GM23338 (cell line): ENCODE results near the gene AHI1. TPM values are rescaled to one million over a fixed set of nuclear protein-coding genes. Genes with fewer than 3 reads are reported as not detected.

ENCODE experiments used
- ATAC-seq: fragments of 200-7000 bp; cut with Tn5 transposase; 3 replicates; pipeline ENCODE4 v1.9.1; 2020
- DNase-seq: peaks from one replicate; pipeline ENCODE4 v3.0.0-alpha.2; 2015; ENCODE audit warnings: low spot score
- H2AFZ ChIP-seq: fragments of 200-600 bp; sonication (generic); 2 replicates; pipeline ENCODE4 v1.8.0; 2016; ENCODE audit warnings: antibody characterized with exemption, mild to moderate bottlenecking, moderate library complexity
- H3F3A ChIP-seq: fragments of 200-600 bp; sonication (generic); replicated peaks from 2 replicates; pipeline ENCODE4 v1.8.0; 2017; ENCODE audit warnings: antibody characterized with exemption, mixed run types, low read depth
- H3K27ac ChIP-seq: fragments of 200-600 bp; sonication (generic); 2 replicates; pipeline ENCODE4 v1.6.1; 2016; ENCODE audit warnings: low read depth
- H3K27me3 ChIP-seq: fragments of 200-600 bp; sonication (generic); 2 replicates; pipeline ENCODE4 v1.8.0; 2016; ENCODE audit warnings: mild to moderate bottlenecking, mixed run types, moderate library complexity; ENCODE audit not compliant: insufficient read depth
- H3K36me3 ChIP-seq: fragments of 200-600 bp; sonication (generic); 2 replicates; pipeline ENCODE4 v1.8.0; 2016; ENCODE audit warnings: mild to moderate bottlenecking; ENCODE audit not compliant: insufficient read depth
- H3K4me1 ChIP-seq: fragments of 200-600 bp; sonication (generic); 2 replicates; pipeline ENCODE4 v1.8.0; 2016; ENCODE audit warnings: mild to moderate bottlenecking, moderate library complexity; ENCODE audit not compliant: insufficient read depth
- H3K4me2 ChIP-seq: fragments of 200-600 bp; sonication (generic); 2 replicates; pipeline ENCODE4 v1.7.1; 2017; ENCODE audit warnings: mixed run types
- H3K4me3 ChIP-seq: fragments of 200-600 bp; sonication (generic); 2 replicates; pipeline ENCODE4 v1.6.1; 2016; ENCODE audit warnings: mixed run types
- H3K79me2 ChIP-seq: fragments of 200-600 bp; sonication (generic); replicated peaks from 2 replicates; pipeline ENCODE4 v1.8.0; 2017; ENCODE audit warnings: mild to moderate bottlenecking; ENCODE audit not compliant: insufficient read depth
- H3K9me2 ChIP-seq: fragments of 200-600 bp; sonication (generic); 2 replicates; pipeline ENCODE4 v1.8.0; 2017; ENCODE audit not compliant: insufficient read depth
- H4K20me1 ChIP-seq: fragments of 200-600 bp; sonication (generic); replicated peaks from 2 replicates; pipeline ENCODE4 v1.8.0; 2017; ENCODE audit warnings: mild to moderate bottlenecking; ENCODE audit not compliant: insufficient read depth
- H3K27ac Mint-ChIP-seq: 2 replicates; pipeline ENCODE4 v1.8.0; 2020; ENCODE audit warnings: inconsistent platforms, mild to moderate bottlenecking, moderate library complexity, mixed read lengths
- H3K27me3 Mint-ChIP-seq: 3 replicates; pipeline ENCODE4 v1.8.0; 2022; ENCODE audit warnings: low read depth, mild to moderate bottlenecking, moderate library complexity, mixed read lengths, inconsistent platforms; ENCODE audit not compliant: insufficient read depth, poor library complexity
- H3K36me3 Mint-ChIP-seq: 3 replicates; pipeline ENCODE4 v1.8.0; 2021; ENCODE audit warnings: low read depth, mild to moderate bottlenecking, inconsistent platforms, moderate library complexity, mixed read lengths
- H3K4me1 Mint-ChIP-seq: 3 replicates; pipeline ENCODE4 v1.8.0; 2020; ENCODE audit warnings: mild to moderate bottlenecking, inconsistent platforms, mixed read lengths
- H3K4me3 Mint-ChIP-seq: 3 replicates; pipeline ENCODE4 v1.8.0; 2021; ENCODE audit warnings: moderate library complexity, mild to moderate bottlenecking, inconsistent platforms, mixed read lengths
- H3K9me3 Mint-ChIP-seq: 3 replicates; pipeline ENCODE4 v1.8.0; 2020; ENCODE audit warnings: moderate library complexity, mild to moderate bottlenecking, inconsistent platforms, mixed read lengths
- CREB1 ChIP-seq: fragments of 250-450 bp; sonication (Bioruptor Pico); IDR thresholded peaks from 2 replicates; pipeline ENCODE4 v1.5.0; 2020; ENCODE audit warnings: low read depth, mild to moderate bottlenecking, moderate library complexity
- EZH2 ChIP-seq: fragments of 200-600 bp; sonication (generic); IDR thresholded peaks from one replicate; pipeline ENCODE4 v1.8.0; 2017; ENCODE audit warnings: antibody characterized with exemption, mild to moderate bottlenecking, low read depth; ENCODE audit not compliant: unreplicated experiment
- POLR2AphosphoS5 ChIP-seq: IDR thresholded peaks from 2 replicates; pipeline ENCODE4 v1.6.1; 2016; ENCODE audit warnings: antibody characterized with exemption, low read depth
- ZNF331 ChIP-seq: fragments of 250-450 bp; sonication (Bioruptor Pico); IDR thresholded peaks from 2 replicates; pipeline ENCODE4 v1.5.0; 2020; ENCODE audit warnings: low read depth, mild to moderate bottlenecking, moderate library complexity
- polyA plus RNA-seq: library from polyadenylated mRNA; unstranded; fragments of >200 nt; fragmentation: Nextera tagmentation; extraction: Ambion mirVana; gene quantifications from 2 replicates; pipeline ENCODE4 v1.2.1, GENCODE V29; 2016
- total RNA-seq: library from RNA; depleted of rRNA; stranded (reverse); fragments of >200 nt; shearing (Covaris generic); gene quantifications from 2 replicates; pipeline ENCODE4 v1.2.3, GENCODE V29; 2014
- TF ChIP-seq, protein P1 (sequence below): IDR thresholded peaks from one replicate; pipeline ENCODE4 v1.6.1; 2018; ENCODE audit warnings: antibody characterized with exemption; ENCODE audit not compliant: unreplicated experiment
- TF ChIP-seq, protein P2 (sequence below), 2 experiments: fragments of 200-600 bp in 1 of 2; sonication (generic) in 1 of 2; conservative IDR thresholded peaks; 2 replicates each; pipeline versions ENCODE4 v1.5.1 to v1.6.1; 2016 to 2017; ENCODE audit warnings: antibody characterized with exemption in 2 of 2, low read depth in 2 of 2, mild to moderate bottlenecking in 2 of 2, moderate library complexity in 1 of 2
- TF ChIP-seq, protein P3 (sequence below): fragments of 250-450 bp; sonication (Bioruptor Pico); IDR thresholded peaks from 2 replicates; pipeline ENCODE4 v1.5.0; 2020; ENCODE audit warnings: mild to moderate bottlenecking, moderate library complexity
- TF ChIP-seq, protein P4 (sequence below): IDR thresholded peaks from 2 replicates; pipeline ENCODE4 v1.6.1; 2016; ENCODE audit warnings: antibody characterized with exemption

AHI1 gene
- total and polyA plus RNA-seq, 2 experiments from 2014 or later, result 19.8 to 72.9 TPM

DNA sequence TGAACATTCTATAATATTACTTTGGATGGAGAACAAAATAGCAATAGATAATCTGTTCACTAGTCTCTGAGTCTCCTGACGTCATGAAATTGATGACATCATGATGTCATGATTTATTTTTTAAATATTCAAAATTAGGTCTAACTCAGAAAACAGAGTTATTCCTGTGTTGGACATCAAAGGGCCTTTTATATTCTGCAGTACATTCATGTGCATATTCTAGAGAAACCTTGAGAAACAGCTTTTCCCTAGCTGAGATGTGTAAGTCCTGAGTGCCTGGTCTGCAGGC lies 263.1 kb downstream of the AHI1 start:
- ATAC-seq, result no peak
- H3K27ac Mint-ChIP-seq, result no peak overlapping the region
- peaks cover 4% of the 10 kb centered on the region for H3K4me1 Mint-ChIP-seq

More for the DNA sequence above, 263.1 kb downstream of the AHI1 start:
- Histone ChIP-seq H2AFZ (no peak overlapping the region), H3F3A (no peaks in the 10 kb centered on the region), H3K36me3 (no peaks in the 10 kb centered on the region), H3K27ac (no peak overlapping the region), H3K4me1 (0 out of 2 replicates have a peak, but pooled peaks cover 6% of the 10 kb centered on the region), H3K79me2 (no peaks in the 10 kb centered on the region), H3K27me3 (no peaks in the 10 kb centered on the region), H3K4me3 (no peak overlapping the region), H3K4me2 (no peak overlapping the region), H3K9me2 (no peaks in the 10 kb centered on the region), H4K20me1 (no peaks in the 10 kb centered on the region)
- no peak for DNase-seq
- H3K4me3 Mint-ChIP-seq, result no peak overlapping the region
- H3K36me3 Mint-ChIP-seq, result no peaks in the 10 kb centered on the region
- TF ChIP-seq EZH2 (no peak), CREB1 (CRISPR knock-in tag) (no peak), ZNF331 (CRISPR knock-in tag) (no peak), POLR2AphosphoS5 (no peak)
- TF ChIP-seq, protein P1, sequence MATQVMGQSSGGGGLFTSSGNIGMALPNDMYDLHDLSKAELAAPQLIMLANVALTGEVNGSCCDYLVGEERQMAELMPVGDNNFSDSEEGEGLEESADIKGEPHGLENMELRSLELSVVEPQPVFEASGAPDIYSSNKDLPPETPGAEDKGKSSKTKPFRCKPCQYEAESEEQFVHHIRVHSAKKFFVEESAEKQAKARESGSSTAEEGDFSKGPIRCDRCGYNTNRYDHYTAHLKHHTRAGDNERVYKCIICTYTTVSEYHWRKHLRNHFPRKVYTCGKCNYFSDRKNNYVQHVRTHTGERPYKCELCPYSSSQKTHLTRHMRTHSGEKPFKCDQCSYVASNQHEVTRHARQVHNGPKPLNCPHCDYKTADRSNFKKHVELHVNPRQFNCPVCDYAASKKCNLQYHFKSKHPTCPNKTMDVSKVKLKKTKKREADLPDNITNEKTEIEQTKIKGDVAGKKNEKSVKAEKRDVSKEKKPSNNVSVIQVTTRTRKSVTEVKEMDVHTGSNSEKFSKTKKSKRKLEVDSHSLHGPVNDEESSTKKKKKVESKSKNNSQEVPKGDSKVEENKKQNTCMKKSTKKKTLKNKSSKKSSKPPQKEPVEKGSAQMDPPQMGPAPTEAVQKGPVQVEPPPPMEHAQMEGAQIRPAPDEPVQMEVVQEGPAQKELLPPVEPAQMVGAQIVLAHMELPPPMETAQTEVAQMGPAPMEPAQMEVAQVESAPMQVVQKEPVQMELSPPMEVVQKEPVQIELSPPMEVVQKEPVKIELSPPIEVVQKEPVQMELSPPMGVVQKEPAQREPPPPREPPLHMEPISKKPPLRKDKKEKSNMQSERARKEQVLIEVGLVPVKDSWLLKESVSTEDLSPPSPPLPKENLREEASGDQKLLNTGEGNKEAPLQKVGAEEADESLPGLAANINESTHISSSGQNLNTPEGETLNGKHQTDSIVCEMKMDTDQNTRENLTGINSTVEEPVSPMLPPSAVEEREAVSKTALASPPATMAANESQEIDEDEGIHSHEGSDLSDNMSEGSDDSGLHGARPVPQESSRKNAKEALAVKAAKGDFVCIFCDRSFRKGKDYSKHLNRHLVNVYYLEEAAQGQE, result no peak
- TF ChIP-seq, protein P2, sequence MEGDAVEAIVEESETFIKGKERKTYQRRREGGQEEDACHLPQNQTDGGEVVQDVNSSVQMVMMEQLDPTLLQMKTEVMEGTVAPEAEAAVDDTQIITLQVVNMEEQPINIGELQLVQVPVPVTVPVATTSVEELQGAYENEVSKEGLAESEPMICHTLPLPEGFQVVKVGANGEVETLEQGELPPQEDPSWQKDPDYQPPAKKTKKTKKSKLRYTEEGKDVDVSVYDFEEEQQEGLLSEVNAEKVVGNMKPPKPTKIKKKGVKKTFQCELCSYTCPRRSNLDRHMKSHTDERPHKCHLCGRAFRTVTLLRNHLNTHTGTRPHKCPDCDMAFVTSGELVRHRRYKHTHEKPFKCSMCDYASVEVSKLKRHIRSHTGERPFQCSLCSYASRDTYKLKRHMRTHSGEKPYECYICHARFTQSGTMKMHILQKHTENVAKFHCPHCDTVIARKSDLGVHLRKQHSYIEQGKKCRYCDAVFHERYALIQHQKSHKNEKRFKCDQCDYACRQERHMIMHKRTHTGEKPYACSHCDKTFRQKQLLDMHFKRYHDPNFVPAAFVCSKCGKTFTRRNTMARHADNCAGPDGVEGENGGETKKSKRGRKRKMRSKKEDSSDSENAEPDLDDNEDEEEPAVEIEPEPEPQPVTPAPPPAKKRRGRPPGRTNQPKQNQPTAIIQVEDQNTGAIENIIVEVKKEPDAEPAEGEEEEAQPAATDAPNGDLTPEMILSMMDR (conservative IDR thresholded peaks at IDR 0.05; ENCODE audit: low read depth in 2 of 2), result no peak
- TF ChIP-seq, protein P3, sequence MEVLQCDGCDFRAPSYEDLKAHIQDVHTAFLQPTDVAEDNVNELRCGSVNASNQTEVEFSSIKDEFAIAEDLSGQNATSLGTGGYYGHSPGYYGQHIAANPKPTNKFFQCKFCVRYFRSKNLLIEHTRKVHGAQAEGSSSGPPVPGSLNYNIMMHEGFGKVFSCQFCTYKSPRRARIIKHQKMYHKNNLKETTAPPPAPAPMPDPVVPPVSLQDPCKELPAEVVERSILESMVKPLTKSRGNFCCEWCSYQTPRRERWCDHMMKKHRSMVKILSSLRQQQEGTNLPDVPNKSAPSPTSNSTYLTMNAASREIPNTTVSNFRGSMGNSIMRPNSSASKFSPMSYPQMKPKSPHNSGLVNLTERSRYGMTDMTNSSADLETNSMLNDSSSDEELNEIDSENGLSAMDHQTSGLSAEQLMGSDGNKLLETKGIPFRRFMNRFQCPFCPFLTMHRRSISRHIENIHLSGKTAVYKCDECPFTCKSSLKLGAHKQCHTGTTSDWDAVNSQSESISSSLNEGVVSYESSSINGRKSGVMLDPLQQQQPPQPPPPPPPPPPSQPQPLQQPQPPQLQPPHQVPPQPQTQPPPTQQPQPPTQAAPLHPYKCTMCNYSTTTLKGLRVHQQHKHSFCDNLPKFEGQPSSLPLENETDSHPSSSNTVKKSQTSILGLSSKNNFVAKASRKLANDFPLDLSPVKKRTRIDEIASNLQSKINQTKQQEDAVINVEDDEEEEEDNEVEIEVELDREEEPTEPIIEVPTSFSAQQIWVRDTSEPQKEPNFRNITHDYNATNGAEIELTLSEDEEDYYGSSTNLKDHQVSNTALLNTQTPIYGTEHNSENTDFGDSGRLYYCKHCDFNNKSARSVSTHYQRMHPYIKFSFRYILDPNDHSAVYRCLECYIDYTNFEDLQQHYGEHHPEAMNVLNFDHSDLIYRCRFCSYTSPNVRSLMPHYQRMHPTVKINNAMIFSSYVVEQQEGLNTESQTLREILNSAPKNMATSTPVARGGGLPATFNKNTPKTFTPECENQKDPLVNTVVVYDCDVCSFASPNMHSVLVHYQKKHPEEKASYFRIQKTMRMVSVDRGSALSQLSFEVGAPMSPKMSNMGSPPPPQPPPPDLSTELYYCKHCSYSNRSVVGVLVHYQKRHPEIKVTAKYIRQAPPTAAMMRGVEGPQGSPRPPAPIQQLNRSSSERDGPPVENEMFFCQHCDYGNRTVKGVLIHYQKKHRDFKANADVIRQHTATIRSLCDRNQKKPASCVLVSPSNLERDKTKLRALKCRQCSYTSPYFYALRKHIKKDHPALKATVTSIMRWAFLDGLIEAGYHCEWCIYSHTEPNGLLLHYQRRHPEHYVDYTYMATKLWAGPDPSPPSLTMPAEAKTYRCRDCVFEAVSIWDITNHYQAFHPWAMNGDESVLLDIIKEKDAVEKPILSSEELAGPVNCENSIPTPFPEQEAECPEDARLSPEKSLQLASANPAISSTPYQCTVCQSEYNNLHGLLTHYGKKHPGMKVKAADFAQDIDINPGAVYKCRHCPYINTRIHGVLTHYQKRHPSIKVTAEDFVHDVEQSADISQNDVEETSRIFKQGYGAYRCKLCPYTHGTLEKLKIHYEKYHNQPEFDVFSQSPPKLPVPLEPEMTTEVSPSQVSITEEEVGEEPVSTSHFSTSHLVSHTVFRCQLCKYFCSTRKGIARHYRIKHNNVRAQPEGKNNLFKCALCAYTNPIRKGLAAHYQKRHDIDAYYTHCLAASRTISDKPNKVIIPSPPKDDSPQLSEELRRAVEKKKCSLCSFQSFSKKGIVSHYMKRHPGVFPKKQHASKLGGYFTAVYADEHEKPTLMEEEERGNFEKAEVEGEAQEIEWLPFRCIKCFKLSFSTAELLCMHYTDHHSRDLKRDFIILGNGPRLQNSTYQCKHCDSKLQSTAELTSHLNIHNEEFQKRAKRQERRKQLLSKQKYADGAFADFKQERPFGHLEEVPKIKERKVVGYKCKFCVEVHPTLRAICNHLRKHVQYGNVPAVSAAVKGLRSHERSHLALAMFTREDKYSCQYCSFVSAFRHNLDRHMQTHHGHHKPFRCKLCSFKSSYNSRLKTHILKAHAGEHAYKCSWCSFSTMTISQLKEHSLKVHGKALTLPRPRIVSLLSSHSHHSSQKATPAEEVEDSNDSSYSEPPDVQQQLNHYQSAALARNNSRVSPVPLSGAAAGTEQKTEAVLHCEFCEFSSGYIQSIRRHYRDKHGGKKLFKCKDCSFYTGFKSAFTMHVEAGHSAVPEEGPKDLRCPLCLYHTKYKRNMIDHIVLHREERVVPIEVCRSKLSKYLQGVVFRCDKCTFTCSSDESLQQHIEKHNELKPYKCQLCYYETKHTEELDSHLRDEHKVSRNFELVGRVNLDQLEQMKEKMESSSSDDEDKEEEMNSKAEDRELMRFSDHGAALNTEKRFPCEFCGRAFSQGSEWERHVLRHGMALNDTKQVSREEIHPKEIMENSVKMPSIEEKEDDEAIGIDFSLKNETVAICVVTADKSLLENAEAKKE (CRISPR knock-in tag), result no peak
- TF ChIP-seq, protein P4, sequence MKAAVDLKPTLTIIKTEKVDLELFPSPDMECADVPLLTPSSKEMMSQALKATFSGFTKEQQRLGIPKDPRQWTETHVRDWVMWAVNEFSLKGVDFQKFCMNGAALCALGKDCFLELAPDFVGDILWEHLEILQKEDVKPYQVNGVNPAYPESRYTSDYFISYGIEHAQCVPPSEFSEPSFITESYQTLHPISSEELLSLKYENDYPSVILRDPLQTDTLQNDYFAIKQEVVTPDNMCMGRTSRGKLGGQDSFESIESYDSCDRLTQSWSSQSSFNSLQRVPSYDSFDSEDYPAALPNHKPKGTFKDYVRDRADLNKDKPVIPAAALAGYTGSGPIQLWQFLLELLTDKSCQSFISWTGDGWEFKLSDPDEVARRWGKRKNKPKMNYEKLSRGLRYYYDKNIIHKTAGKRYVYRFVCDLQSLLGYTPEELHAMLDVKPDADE, result no peak
- no peaks in the 10 kb centered on the region for H3K9me3 Mint-ChIP-seq
- H3K27me3 Mint-ChIP-seq, result peaks cover 4% of the 10 kb centered on the region
